ENCODE results near the gene TBX18. TPM values are rescaled to one million over a fixed set of nuclear protein-coding genes. Genes with fewer than 3 reads are reported as not detected.

TBX18 gene
- total RNA-seq, 1 experiment from 2014 or later: not detected

DNA sequence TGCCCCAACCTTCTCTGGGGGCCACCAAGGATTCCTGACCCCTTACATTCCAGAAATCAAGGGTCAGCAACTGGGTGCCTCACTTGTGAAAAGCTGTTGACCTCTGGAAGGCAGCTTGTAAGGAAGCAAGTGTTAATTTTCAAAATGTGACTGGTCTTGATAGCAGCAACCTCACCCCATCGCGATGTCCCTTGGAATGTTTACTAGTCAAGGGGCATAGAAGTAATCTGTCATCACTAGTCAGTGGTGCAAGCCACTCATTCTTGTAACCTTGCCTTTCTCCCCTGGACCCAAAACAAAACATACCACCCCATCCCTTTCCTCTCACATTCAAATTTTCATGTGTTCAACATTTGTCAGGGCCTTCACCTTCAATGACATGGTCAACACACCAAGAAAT, 30.5 kb downstream of the TBX18 start:
- Mint-ChIP-seq H3K4me3 (no peak overlapping the region), H3K4me1 (no peaks in the 10 kb centered on the region), H3K9me3 (no peaks in the 10 kb centered on the region), H3K36me3 (ENCODE audit: insufficient read depth in 1 of 3, low read depth in 3 of 3) (no peaks in the 10 kb centered on the region), H3K27ac (no peak overlapping the region), H3K27me3 (ENCODE audit: low read depth) (peaks cover 15% of the 10 kb centered on the region)
- Histone ChIP-seq H3K56ac (ENCODE audit: insufficient read length, low read depth, low read length) (no peak overlapping the region), H3T11ph (ENCODE audit: low read length) (no peak overlapping the region), H3K23me2 (ENCODE audit: insufficient read length, low read depth, low read length, poor library complexity, severe bottlenecking) (no peaks in the 10 kb centered on the region), H3K79me1 (ENCODE audit: insufficient read depth, low read depth, low read length, poor library complexity, severe bottlenecking) (no peaks in the 10 kb centered on the region), H3K9me3 (ENCODE audit: control insufficient read depth, low read depth, low read length) (no peaks in the 10 kb centered on the region), H3K18ac (ENCODE audit: insufficient read length, low read depth, low read length) (no peak overlapping the region), H4K91ac (ENCODE audit: insufficient read length, low read depth, low read length) (no peak overlapping the region), H4K8ac (replicated peaks; ENCODE audit: insufficient read length, low read depth, low read length) (no peak overlapping the region), H3K27me3 (ENCODE audit: insufficient read depth, low read length) (no peaks in the 10 kb centered on the region), H2BK5ac (ENCODE audit: insufficient read length, low read length) (no peak overlapping the region), H2BK20ac (ENCODE audit: low read depth, low read length, poor library complexity, severe bottlenecking) (no peak overlapping the region), H3K9ac (ENCODE audit: extremely low read depth, insufficient read length, low read length) (no peak overlapping the region), H3K4ac (ENCODE audit: low read depth, low read length) (no peak overlapping the region), H3K23ac (ENCODE audit: insufficient read length, low read depth, low read length) (no peak overlapping the region), H3K4me1 (ENCODE audit: insufficient read depth, low read length) (no peaks in the 10 kb centered on the region), H2BK120ac (ENCODE audit: low read depth, low read length, poor library complexity, severe bottlenecking) (no peak overlapping the region), H2BK12ac (ENCODE audit: insufficient read length, low read depth, low read length) (no peak overlapping the region), H2AFZ (ENCODE audit: low read length) (no peak overlapping the region), H3K4me2 (ENCODE audit: insufficient read depth, insufficient read length, low read length) (no peak overlapping the region), H2AK5ac (ENCODE audit: insufficient read length, low read length) (no peak overlapping the region), H3K79me2 (ENCODE audit: insufficient read depth, low read length) (no peaks in the 10 kb centered on the region), H4K20me1 (ENCODE audit: control insufficient read depth, insufficient read depth, insufficient read length) (no peaks in the 10 kb centered on the region), H4K5ac (ENCODE audit: insufficient read length, low read depth, low read length) (no peak overlapping the region), H2BK15ac (ENCODE audit: low read depth, low read length) (no peak overlapping the region), H3K27ac (ENCODE audit: insufficient read length, low read depth, low read length) (no peak overlapping the region), H3K14ac (ENCODE audit: insufficient read depth, low read length) (no peak overlapping the region)
- no peak for TF ChIP-seq CTCF (conservative IDR thresholded peaks at IDR 0.05)
- no CpG with 5 or more reads among the region's 2 CpGs for WGBS (ENCODE audit: extremely low coverage, insufficient read length, low lambda C conversion rate)
- no peak for DNase-seq

All from H9 (cell line).